Activated CD8-positive, alpha-beta memory T cell treated with anti-CD3 and anti-CD28 coated beads, Interleukin-2, amount 50 U/mL, for 48 hours (primary cell): ENCODE measurements around the gene CAT.

Experiments used
- DNase-seq: peaks from one replicate; pipeline ENCODE4 v3.0.0-alpha.2; 2020

CAT gene

DNA sequence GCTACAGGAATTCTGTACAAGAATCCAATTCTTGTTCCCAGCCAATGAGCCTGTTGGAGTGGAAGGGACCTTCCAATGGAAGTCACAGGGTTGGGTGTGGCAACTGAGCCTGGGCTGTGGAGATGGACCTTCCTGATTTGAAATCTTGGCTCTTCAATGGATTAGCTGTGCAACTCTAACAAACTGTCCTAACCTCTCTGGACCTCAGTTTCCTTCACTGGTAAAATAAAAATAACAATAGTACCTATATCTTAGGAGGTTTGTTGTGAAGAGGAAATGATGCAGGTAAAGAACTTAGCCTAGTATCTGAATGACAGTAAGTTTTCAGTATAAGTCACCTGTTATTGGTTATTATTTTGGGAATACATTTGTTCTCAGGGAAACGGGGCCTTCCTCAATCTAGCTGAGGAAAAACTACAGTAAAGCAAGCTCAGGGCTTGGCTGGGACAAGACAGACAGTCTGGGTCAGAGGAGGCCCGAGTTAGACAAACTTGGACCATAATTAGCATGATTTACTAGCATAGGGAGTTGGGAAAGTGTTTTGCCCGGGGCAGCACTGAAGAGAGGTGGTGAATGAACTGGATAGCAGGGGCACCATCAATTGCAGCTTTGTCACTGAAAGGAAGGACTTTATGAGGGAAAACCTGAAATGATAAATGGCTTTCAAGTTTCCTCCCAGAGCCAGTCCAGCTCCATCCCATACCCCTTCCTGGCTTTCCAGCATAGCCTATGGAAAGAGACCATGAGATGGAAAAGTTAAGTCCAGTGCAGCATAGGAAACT lies 61.2 kb downstream of the CAT start:
- no peak for DNase-seq

DNA sequence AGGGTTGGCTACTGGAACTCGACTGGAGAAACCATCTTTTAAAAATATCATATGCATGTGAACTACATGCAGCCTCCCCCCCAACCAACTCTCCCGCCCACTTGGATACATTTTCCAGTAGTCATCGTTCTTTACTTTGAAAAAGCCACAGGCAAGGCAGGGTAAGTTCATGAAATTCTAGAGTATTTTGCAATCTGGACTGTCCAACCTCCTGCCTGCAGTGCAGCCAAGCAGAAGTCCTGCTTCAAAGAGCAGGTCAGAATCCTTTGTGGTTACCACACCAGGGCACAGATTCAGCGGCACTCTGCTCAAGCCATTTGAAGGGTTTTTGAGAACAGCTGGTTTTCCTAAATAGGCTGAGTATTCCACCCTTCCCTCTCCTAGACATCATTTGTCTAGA lies 62.8 kb downstream of the CAT start:
- DNase-seq: no peak

- DNase-seq: no peak
Measured at GRCh38 chr11:34501949-34502348, 63.2 kb downstream of the CAT start.

DNA sequence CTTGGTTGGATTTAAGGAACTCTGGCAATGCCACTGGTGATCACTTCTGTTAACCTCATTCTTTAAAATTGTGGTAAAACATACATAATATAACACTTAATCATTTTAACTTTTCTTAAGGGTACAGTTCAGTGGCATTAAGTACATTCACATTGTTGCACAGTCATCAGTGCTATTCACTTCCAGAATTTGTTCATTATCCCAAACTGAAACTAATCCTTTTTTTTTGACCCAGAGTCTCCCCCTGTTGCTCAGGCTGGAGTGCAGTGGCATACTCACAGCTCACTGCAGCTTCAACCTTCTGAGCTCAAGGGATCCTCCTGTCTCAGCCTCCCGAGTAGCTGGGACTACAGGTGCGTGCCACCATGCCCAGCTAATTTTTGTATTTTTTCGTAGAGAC lies 64.2 kb downstream of the CAT start:
- no peak for DNase-seq

DNA sequence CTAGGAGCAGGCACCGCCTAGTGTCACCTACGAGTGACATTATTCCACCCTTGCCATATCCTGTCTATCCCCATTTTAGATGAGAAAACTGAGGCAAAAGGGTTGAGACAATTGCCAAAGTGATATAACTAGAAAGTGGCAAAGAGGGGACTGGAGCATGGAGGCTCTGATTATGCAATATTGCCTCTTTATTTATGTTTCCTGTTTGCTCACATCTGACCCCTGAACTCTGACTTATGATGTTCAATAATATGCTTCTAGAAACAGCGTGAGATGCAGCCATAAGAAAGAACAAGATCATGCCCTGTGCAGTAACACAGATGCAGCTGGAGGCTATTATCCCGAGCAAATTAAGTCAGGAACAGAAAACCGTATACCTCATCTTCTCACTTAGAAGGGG lies 67.1 kb downstream of the CAT start:
- no peak for DNase-seq

DNA sequence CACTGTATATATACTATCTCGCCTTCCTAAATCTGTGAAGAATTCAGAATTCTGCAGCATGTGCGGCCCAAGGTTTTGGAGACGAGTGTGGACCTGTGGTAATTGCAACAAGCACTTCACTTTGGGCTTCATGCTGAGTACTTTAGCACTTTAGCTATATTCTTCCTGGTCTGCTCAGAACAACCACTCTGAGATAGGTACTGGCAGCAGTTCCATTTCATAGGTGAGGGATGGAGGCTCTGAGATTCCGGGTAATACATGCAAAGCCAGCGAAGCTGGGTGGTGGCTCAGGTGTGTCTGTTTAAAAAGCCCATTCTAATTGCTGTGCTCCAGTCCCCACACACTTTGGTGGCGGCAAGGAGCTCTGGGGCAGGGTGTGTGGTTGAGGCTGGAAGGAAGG lies 68.4 kb downstream of the CAT start:
- DNase-seq: no peak

DNA sequence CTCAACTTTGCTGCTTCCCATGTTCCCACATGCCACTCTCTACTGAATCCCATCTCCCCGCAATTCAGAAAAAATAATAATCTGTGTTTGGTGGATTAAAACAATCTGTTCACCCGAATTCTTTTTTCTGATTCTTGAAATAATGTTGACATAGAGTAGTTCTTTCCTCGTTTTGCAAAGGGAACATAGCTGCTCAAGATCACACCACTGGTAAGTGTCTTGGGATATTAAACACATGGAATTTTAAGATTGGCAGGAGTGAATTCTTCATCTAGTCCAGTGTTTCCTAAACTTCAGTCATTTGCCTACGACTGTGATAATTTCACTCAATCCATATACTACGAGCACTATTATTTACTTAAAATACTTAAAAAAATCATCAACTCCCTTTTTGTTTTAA lies 68.9 kb downstream of the CAT start:
- no peak for DNase-seq

DNA sequence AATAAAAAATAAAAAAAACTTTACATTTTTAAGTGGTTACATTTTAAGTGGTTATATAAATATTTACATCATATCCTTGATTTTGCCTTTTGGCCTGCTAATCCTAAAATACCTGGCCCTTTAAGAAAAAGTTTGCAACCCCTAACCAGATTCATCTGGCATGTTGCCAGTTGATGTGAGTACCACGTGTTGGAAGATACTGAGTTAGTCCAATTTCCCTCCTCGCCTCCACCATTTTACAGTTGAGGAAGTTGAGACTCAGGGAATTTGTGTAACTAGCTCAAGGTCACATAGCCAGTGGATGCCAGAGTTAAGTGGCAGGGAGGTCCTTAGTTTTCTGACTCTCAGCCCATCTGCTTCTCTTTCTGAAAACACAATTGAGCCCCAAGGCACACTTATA lies 69.8 kb downstream of the CAT start:
- DNase-seq: no peak

- no peak for DNase-seq
Measured at GRCh38 chr11:34509336-34509876, 70.7 kb downstream of the CAT start.

DNA sequence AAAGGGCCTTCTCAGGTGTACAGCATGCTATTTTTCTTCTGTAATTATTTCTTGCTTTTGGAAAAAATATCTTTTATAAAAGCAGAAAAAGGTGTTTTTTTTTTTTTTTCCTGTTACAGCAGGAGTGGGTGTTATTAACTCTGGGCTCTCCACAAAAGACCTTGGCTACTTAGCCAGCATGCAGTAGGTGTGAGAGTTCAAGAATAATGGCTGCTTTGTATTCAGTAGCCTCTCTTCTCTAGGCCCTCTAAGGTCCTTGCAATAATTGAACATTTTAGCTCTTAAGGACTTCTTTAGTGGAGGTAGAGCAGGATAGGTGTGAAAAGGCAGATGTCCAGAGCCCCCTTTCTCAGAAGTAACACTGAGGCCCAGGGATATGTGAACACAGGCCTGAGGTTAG lies 71.5 kb downstream of the CAT start:
- no peak for DNase-seq

DNA sequence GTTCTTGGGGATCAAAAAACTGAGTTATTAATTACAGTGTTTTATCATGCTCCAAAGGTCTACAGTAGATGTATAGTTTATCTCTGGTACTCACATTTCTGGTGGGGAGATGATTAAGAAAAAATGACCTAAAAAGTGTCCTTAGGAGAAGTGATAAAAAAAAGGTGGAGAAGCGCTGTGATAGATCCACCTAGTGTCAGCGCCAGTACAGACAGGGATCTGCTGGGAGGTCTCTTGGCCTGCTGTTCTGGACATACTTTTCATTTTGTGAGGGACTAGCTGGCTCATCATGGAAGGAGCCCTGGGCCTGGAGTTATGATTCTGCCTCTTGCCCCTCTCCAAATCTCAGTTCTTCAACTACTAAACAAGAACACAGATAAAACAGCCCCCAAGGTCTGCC lies 71.9 kb downstream of the CAT start:
- DNase-seq: no peak

DNA sequence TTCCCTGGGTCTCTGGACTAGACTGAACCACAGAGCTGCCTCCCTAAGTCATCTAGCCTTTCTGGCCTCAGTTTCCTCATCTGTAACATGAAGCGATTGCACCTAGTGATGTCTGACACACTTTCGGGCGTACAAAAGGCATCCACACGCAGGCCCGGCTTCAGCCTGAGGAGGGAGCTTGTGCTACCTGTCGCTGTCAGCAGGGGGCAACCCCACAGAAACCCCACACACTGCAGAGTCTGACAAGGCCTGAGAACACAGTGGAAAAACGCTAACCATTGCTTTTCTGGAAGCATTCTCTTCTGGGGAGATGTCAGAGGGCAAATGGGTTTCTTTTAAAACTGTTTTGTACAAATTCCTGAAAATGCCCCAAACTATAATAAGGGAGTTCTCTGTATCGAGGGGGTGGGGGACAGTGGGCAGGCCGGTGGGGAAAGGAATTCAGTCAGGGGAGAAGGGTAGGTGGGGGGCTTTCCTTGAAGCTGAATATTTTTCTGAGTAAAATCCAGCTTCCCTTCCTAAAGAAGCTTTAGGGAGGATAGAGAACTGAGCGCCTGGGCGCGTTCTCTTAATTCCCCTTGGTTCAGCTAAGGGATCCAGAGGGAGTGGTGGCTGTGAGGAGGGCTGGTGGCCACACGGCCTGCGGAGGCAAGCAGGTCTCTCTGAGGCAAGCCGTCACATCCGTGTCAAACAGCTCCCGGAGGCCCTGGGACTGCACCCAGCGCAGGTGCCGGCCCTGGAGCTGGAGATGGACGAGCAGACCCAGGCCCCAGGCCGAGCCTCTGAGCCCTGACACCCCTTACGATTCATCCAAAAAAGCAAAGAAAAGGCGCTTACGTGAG lies 74.3 kb downstream of the CAT start:
- DNase-seq: peak; percentile 75

- no peak for DNase-seq
Measured at GRCh38 chr11:34513682-34514449, 75.1 kb downstream of the CAT start, which contains the start of gene ELF5. ELF5 (minus strand) TSS chr11:34513794; CDS start chr11:34505749, 8,045 bp downstream.

GRCh38 chr11:34514597-34514996 lies 75.9 kb downstream of the CAT start:
- no peak for DNase-seq

DNA sequence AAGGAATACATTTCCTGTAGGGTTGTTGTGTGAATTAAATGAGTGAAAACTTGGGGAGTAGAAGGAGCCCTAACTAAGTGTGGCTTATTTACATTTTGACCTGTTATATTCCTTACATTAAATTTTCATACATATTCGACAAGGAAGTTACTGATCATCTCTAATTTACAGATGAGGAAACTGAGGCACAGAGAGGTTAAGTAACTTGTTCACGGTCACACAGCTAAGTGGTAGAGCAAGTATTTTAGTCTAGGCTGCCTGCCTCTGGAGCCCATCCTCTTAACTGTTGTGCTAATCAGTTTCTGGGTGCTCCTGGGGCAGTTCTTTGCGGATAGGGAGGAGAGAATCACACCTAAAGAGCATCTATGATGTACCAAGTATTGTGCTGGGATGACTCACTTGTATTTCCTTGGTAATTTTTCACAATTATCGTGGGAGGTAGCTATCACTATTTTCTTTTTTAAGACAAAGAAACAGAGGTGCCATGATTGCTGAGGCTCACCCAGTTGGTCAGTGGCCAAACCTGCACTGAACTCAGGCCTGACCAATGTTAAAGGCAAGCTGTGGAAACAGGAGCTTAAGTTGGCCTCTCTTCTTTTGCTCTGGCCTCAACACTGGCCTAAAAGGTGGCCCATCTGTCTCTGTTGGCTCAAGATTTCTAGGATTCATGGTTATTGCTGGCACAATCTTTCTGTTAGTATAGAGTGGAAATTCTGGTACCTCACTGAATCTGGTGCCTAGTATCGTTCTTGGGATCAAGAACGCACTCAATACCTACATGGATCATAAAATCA lies 77.7 kb downstream of the CAT start:
- no peak for DNase-seq

- no peak for DNase-seq
Measured at GRCh38 chr11:34519595-34520235, 81.0 kb downstream of the CAT start.

DNA sequence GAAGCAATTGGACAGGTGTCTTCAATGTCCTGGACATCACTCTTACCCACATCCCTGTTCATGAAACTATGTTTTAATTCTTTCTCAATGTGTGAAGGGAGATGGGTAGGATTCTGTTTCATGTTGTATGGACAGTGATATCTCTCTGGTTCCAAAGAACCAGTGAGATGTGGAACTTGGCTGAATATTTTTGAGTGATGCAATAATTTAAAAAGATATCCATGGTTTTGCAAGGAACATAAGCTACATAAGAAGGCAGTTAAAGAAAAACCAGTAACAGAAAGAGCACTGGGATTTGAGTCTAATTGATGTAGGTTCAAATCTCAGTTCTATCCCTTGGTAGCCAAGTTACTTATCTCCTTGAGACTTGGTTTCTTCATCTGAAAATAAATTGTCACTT lies 82.5 kb downstream of the CAT start:
- no peak for DNase-seq
